Neural cell (in vitro differentiated cells): Measurements from ENCODE around the gene MRPL52.

Experiments used
- CTCF ChIP-seq: fragments of 450-650 bp; IDR thresholded peaks from 2 replicates; pipeline ENCODE4 v1.5.1; 2014; ENCODE audit warnings: antibody characterized with exemption, mild to moderate bottlenecking, moderate library complexity; ENCODE audit not compliant: poor library complexity, severe bottlenecking
- TAF1 ChIP-seq: IDR thresholded peaks from 2 replicates; pipeline ENCODE4 v1.6.1; 2012; ENCODE audit warnings: low read depth

- TF ChIP-seq TAF1 = no peak
- TF ChIP-seq CTCF = no peak
Observed at GRCh38 chr14:22875748-22876319, 46.1 kb downstream of the MRPL52 start.
